ENCODE data around the gene YWHAH. TPM values are rescaled to one million over a fixed set of nuclear protein-coding genes. Genes with fewer than 3 reads are reported as not detected.
A peak's percentile ranks its signal among the peaks of the same experiment; 100 is the strongest.

The YWHAH gene
- total and polyA plus RNA-seq, 9 of the 15 experiments (the other 6 are each of a cell fraction or from before 2014, with no cell fraction given) = 32.0 to 177 (median 114) TPM

GRCh38 chr22:31901388-31902137 is 42.8 kb upstream of the YWHAH start (continued):
- TF ChIP-seq NELFE (IDR thresholded peaks at IDR 0.05; ENCODE audit: insufficient read depth, insufficient read length) = no peak
- no peak for TF ChIP-seq YBX1 (IDR thresholded peaks at IDR 0.05)
- no peak for TF ChIP-seq SRSF9 (IDR thresholded peaks at IDR 0.05; ENCODE audit: borderline replicate concordance, low read depth, low read length)
- no peak for TF ChIP-seq SPI1 (IDR thresholded peaks at IDR 0.05; ENCODE audit: borderline replicate concordance, low read depth, low read length)
- TF ChIP-seq CXXC5 (CRISPR knock-in tag; IDR thresholded peaks at IDR 0.05) = peak; percentile 33
- no peak for TF ChIP-seq POLR2G (IDR thresholded peaks at IDR 0.05; ENCODE audit: low read depth, low read length)
- TF ChIP-seq ELF1 (tag; IDR thresholded peaks at IDR 0.05) = no peak
- no peak for TF ChIP-seq EHMT2 (IDR thresholded peaks at IDR 0.05)
- peak; percentile 43; the same call in 1 of the 2 replicates for TF ChIP-seq STAT5A (IDR thresholded peaks at IDR 0.05; ENCODE audit: borderline replicate concordance, low read length)
- TF ChIP-seq GATA2 (CRISPR knock-in tag; IDR thresholded peaks at IDR 0.05) = peak; percentile 61
- TF ChIP-seq MLX (CRISPR knock-in tag; conservative IDR thresholded peaks at IDR 0.05) = no peak
- peak; percentile 69 for TF ChIP-seq HMGN3 (IDR thresholded peaks at IDR 0.05; ENCODE audit: borderline replicate concordance, extremely low read depth, insufficient read length, low read depth, low read length)
- TF ChIP-seq TFAM (CRISPR knock-in tag; conservative IDR thresholded peaks at IDR 0.05) = no peak
- TF ChIP-seq KAT2B (IDR thresholded peaks at IDR 0.05; ENCODE audit: low read depth, low read length) = no peak
- no peak for TF ChIP-seq ZNF695 (CRISPR knock-in tag; IDR thresholded peaks at IDR 0.05)
- TF ChIP-seq ZNF436 (CRISPR knock-in tag; IDR thresholded peaks at IDR 0.05) = no peak
- peak; percentile 84 for TF ChIP-seq CBFA2T2 (conservative IDR thresholded peaks at IDR 0.05)
- no peak for TF ChIP-seq WHSC1 (IDR thresholded peaks at IDR 0.05; ENCODE audit: low read length)
- no peak for TF ChIP-seq JUNB (CRISPR knock-in tag; conservative IDR thresholded peaks at IDR 0.05)
- peak in 1 of 2 experiments; percentile 75; a peak in 2 of 4 replicates for TF ChIP-seq TBL1XR1 (IDR thresholded peaks at IDR 0.05; ENCODE audit: low read length in 2 of 2)
- TF ChIP-seq ARID4B (CRISPR knock-in tag; IDR thresholded peaks at IDR 0.05) = no peak
- TF ChIP-seq HOXB6 (CRISPR knock-in tag; IDR thresholded peaks at IDR 0.05; ENCODE audit: borderline replicate concordance) = no peak
- no peak for TF ChIP-seq KLF13 (tag; IDR thresholded peaks at IDR 0.05; ENCODE audit: borderline replicate concordance, low read depth)
- TF ChIP-seq SOX6 (IDR thresholded peaks at IDR 0.05) = peak; percentile 98
- no peak for TF ChIP-seq POLR2AphosphoS2 (IDR thresholded peaks at IDR 0.05; ENCODE audit: low read length)
- no peak for TF ChIP-seq ZNF699 (CRISPR knock-in tag; IDR thresholded peaks at IDR 0.05; ENCODE audit: insufficient replicate concordance)
